ENCODE results near the gene ELMO3.

GRCh38 chr16:67243481-67243880 is 44.5 kb downstream of the ELMO3 start:
- no peak for TF ChIP-seq ZFP30 (CRISPR knock-in tag; IDR thresholded peaks at IDR 0.05)
- TF ChIP-seq ZNF70 (CRISPR knock-in tag; IDR thresholded peaks at IDR 0.05) = no peak
- no peak for TF ChIP-seq PATZ1 (CRISPR knock-in tag; IDR thresholded peaks at IDR 0.05; ENCODE audit: borderline replicate concordance)
- no peak for TF ChIP-seq CSRNP3 (CRISPR knock-in tag; IDR thresholded peaks at IDR 0.05)
- TF ChIP-seq SNAI2 (CRISPR knock-in tag; IDR thresholded peaks at IDR 0.05) = no peak
- no peak for TF ChIP-seq RARB (CRISPR knock-in tag; IDR thresholded peaks at IDR 0.05)
- TF ChIP-seq CREB5 (CRISPR knock-in tag; IDR thresholded peaks at IDR 0.05; ENCODE audit: low read depth) = no peak
- no peak for TF ChIP-seq TCF4 (CRISPR knock-in tag; IDR thresholded peaks at IDR 0.05; ENCODE audit: borderline replicate concordance)
- no peak for TF ChIP-seq POU6F1 (CRISPR knock-in tag; IDR thresholded peaks at IDR 0.05; ENCODE audit: borderline replicate concordance, low read depth)

Data from SK-N-SH treated with all-trans-retinoic acid at 6 μM for 48 hours (cell line).